NCI-H2081 treated with DMSO at 0.1 percent for 48 hours (cell line): ENCODE measurements around the gene MARCKS.

Source experiments
- DNase-seq: peaks from one replicate; lab custom pipeline; 2025; lab: John Stamatoyannopoulos, UW

The MARCKS gene

GRCh38 chr6:113853252-113853651, 3.9 kb upstream of the MARCKS start:
- no peak for DNase-seq

DNA sequence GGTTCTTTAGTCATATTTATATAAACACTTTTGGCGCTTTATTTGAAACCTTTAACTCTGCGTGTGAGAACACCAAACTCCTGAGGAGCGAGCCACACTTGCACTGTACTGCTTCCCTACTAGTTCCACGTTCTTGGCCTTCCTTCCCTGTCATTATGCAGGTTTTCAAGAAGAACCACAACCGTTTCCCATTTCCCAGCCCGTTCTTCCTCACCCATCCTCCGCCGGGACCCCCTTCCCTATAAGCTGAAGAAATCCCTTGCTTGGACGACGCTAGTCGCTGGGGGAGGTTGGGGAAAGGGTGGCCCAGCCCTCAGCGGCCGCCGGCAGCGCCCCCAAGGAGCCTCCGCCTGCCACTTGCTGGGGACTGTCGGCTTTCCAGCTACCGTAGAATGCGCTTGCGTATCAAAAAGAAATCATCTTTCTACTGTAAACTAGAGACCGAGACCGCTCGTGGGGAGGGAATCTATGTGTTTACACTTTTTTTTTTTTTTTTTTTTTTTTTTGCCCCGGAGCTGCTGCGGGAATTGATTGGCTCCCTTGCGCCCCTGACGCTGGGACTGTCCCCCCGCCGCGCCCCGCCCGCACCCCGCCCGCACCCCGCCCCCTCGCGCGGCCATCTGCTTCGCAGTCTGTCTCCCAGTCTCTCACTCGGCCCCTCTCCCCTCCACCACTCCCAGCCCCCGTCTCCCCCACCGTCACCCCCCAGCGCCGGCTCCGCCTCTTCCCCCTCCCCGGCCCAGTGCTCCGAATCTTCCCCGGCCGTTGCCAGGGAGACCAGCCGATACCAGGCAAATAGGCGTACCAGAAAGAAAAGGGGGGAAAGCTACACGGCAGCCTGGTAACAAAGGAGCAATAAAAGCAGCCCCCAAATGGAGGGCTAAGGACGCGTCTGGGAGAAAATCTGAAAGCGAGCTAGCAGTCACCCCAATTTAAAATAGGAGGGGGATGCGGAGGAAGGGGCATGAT, 2.3 kb upstream of the MARCKS start:
- DNase-seq: peak; percentile 58

- DNase-seq: no peak
These were observed 1.4 kb upstream of the MARCKS start for GRCh38 chr6:113855500-113856374.

DNA sequence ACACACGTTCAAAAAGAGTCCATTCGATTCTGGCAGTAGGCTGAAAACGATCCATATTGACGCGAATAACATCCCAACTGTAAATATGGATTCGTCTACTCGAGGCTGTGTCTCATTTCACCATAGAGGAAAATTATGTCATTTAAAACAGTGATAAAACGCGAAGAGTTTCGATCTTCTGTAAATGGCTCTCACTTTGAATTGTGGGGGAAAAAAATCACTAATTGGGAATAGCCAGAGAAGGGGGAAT, 845 bp upstream of the MARCKS start:
- no peak for DNase-seq

- DNase-seq: no peak
These were observed 673 bp downstream of the MARCKS start for GRCh38 chr6:113857556-113858479.

- peak; percentile 26 for DNase-seq
These were observed 1.6 kb downstream of the MARCKS start for GRCh38 chr6:113858480-113859348.

DNA sequence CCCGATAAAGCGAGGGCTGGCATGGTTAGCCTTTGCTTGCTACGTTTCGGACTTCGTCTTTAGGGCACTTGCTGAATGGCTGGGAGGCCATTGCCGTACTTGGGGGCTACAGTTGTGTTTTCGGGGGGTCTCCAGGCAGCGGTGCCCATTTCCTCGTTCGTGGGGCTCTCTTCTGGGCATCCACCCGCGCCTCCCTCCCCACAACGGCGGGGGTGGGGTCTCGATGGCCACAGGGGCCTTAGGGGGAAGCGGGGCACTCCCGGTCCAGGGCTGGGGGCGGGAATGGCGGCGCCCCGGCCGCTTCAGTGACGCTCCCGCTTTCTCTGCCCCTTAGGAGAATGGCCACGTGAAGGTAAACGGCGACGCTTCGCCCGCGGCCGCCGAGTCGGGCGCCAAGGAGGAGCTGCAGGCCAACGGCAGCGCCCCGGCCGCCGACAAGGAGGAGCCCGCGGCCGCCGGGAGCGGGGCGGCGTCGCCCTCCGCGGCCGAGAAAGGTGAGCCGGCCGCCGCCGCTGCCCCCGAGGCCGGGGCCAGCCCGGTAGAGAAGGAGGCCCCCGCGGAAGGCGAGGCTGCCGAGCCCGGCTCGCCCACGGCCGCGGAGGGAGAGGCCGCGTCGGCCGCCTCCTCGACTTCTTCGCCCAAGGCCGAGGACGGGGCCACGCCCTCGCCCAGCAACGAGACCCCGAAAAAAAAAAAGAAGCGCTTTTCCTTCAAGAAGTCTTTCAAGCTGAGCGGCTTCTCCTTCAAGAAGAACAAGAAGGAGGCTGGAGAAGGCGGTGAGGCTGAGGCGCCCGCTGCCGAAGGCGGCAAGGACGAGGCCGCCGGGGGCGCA, 2.4 kb downstream of the MARCKS start:
- DNase-seq: no peak

- DNase-seq: no peak
These were observed 3.2 kb downstream of the MARCKS start for GRCh38 chr6:113860181-113860955.

DNA sequence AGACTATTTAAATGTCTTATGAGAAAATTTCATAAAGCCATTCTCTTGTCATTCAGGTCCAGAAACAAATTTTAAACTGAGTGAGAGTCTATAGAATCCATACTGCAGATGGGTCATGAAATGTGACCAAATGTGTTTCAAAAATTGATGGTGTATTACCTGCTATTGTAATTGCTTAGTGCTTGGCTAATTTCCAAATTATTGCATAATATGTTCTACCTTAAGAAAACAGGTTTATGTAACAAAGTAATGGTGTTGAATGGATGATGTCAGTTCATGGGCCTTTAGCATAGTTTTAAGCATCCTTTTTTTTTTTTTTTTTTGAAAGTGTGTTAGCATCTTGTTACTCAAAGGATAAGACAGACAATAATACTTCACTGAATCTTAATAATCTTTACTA, 5.0 kb downstream of the MARCKS start:
- no peak for DNase-seq

DNA sequence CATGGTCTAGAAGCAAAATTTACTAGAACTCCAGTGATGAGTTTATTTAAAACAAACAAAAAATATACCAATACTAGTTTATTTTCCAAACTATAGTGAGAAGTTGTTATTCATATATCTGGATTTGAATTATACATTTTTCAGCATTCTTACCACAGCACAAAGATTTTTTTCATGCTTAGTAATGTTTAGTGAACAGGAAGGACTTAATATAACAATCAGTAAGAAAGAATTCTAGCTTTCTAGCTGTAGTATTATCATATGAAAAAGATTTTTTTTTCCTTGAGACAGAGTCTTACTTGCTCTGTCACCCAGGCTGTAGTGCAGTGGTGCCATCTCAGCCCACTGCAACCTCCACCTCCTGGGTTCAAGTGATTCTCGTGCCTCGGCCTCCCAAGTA, 13.8 kb downstream of the MARCKS start:
- no peak for DNase-seq

DNA sequence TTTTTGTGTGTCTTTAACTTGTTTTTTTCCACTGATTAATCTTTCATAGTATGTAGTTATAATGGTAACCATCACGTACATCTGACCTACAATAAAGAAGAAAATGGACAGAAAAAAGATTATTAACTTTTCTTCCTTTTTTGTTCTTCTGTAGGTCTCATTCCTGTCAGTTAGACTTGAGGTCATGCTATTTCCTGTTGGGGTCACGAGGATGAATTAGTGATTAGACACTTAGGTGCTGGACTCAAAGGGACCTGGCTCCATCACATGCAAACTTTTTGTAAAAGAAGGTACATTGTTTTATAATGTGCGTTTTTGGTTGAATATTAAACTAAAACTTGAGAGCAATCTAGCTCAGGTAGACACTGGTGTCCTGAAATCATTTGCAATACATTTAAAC, 14.8 kb downstream of the MARCKS start:
- DNase-seq: no peak

DNA sequence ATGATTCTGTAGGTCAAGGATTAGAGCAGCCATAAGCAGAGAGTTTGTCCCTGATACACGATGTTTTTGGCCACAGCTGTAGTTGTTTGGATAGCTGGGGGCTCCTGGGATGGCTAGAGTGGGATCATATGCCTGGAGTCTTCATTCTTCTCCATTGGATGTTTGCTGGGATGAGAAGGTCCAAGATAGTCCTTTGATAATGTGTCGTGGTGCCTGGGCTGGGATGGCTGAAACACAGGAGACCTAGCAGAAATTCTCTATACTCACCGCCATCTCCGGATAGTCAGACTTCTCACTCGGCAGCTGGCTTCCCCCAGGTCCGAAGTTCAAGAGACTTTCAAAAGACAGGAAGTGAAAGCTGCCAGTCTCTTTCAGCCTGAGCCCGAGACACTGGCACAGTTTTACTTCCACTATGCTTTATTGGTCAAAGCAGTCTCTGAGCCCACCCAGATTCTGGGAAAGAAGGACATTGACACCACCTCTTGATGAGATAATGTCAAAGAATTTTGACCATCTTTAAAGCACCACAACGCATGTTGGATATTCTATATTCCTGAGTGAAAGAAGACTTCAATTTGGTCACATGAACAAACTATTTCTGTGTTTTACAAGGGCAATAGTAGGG, 16.0 kb downstream of the MARCKS start:
- no peak for DNase-seq

DNA sequence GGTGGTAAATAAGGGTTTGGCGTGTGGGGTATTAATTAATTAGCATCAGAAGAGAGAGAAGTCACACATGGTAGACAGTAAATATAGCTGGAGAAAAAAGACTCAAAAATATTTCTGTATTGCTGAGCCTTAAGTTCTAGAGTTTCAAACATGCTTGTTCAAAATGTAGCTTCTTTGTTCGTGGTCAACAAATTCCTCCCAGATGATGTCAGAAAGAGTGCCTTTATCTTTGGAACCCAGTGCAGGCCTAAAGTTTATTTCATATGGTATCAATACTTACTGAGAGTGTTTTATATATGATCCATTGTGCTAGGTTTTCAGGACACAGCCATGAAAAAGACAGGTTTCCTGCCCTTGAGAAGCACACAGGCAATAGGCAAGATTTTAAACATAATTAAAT, 18.3 kb downstream of the MARCKS start:
- no peak for DNase-seq

- no peak for DNase-seq
These were observed 19.6 kb downstream of the MARCKS start for GRCh38 chr6:113876695-113877094.

GRCh38 chr6:113879186-113880096, 22.3 kb downstream of the MARCKS start:
- peak; percentile 47 for DNase-seq

DNA sequence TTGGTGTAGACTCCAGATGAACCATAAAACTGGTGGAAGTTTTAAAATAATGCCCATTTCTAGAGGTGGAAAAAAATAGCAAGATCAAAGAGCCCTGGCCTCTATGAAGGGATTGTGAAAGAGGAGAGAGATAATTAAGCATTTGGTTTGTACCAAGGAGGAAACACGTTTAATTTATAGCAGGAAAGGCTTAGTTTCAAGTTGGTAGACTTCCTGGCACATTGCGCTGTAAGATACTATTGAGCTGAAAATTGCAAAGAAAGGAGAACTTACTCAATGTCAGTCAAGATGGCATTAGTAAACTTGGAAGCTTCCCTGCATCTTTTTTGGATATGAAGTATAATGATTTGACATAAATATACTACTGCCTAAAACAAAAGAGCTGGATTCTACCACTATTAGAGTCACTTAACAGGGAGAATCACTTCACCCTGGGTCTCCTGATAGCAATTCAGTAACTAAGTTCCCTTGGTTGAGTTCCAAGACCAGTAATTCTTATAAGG, 24.4 kb downstream of the MARCKS start:
- no peak for DNase-seq

GRCh38 chr6:113882336-113883022, 25.3 kb downstream of the MARCKS start:
- no peak for DNase-seq
